Fibroblast of villous mesenchyme (primary cell): ENCODE measurements around the gene SULT2A1. TPM values are rescaled to one million over a fixed set of nuclear protein-coding genes. Genes with fewer than 3 reads are reported as not detected.

Source experiments
- DNase-seq: peaks from one replicate; pipeline ENCODE4 v3.0.0-alpha.2; 2010; ENCODE audit warnings: low read depth
- H3K4me3 ChIP-seq: 2 replicates; pipeline ENCODE4 v1.5.1; 2011; ENCODE audit warnings: low read depth, mild to moderate bottlenecking, low read length
- total RNA-seq: library from RNA; depleted of rRNA; stranded (reverse); fragments of >200 nt; gene quantifications from 2 replicates; pipeline ENCODE4 v1.2.3, GENCODE V29; 2012
- TF ChIP-seq, protein P1 (sequence below): IDR thresholded peaks from 2 replicates; pipeline ENCODE4 v1.5.1; 2012; ENCODE audit warnings: low read depth, mild to moderate bottlenecking, low read length; ENCODE audit not compliant: insufficient read depth

The SULT2A1 gene
- total RNA-seq, 1 donor, result not detected

DNA sequence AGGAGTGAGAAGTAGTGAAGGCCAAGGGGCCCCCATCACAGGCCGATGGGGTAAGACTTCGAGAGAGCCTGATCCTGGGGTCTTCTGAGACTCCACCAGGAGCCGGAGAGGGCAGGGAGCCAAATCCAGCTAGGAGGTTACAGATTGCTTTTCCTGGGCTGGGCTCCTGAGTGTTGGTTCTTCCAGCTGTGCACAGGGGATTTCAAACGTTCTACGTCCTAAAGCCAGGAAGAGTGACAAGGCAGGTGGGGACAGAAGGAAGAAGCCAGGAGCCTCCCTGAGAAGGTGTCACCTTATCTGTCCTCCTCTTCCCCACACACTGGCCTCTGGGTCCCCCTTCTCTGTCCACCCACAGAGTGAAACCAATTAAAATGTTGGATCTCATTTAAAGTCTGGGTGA, 43.2 kb downstream of the SULT2A1 start:
- no peak overlapping the region for H3K4me3 ChIP-seq
- TF ChIP-seq, protein P1, sequence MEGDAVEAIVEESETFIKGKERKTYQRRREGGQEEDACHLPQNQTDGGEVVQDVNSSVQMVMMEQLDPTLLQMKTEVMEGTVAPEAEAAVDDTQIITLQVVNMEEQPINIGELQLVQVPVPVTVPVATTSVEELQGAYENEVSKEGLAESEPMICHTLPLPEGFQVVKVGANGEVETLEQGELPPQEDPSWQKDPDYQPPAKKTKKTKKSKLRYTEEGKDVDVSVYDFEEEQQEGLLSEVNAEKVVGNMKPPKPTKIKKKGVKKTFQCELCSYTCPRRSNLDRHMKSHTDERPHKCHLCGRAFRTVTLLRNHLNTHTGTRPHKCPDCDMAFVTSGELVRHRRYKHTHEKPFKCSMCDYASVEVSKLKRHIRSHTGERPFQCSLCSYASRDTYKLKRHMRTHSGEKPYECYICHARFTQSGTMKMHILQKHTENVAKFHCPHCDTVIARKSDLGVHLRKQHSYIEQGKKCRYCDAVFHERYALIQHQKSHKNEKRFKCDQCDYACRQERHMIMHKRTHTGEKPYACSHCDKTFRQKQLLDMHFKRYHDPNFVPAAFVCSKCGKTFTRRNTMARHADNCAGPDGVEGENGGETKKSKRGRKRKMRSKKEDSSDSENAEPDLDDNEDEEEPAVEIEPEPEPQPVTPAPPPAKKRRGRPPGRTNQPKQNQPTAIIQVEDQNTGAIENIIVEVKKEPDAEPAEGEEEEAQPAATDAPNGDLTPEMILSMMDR, result no peak
- DNase-seq, result no peak

DNA sequence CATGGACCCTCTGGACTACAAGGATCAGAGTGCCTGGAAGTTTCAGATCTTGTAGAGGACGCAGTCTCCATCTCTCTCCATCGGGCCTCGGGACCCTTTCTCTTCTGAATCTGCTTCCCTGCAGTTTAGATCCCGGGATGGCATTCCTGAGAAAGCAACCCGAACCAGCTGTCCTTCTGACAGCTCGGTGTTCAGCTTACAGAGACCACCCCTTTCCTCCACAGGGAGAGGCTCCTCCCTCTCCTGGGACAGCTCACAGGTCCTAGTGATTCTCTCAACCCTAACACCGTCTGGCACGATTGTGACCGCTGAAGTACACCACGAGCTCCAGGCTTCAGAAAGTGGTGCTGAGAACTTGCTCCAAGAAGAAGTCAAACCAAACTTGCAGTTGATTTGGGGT, 46.2 kb downstream of the SULT2A1 start:
- TF ChIP-seq, protein P1, result no peak
- DNase-seq, result no peak
- H3K4me3 ChIP-seq, result no peak overlapping the region

DNA sequence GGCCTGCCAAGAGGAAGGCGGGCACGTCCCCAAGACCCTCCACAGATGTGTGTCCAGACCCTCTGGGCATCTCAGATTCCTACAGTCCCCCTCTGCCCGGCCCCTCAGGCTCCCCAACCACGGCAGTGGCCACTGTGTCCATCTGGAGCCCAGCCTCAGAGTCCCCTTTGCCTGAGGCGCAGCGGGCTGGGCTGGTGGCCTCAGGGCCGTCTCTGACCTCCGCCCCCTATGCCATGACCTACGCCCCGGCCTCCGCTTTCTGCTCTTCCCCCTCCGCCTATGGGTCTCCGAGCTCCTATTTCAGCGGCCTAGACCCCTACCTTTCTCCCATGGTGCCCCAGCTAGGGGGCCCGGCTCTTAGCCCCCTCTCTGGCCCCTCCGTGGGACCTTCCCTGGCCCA, 46.7 kb downstream of the SULT2A1 start:
- TF ChIP-seq, protein P1, result no peak
- H3K4me3 ChIP-seq, result no peak overlapping the region
- DNase-seq, result no peak

DNA sequence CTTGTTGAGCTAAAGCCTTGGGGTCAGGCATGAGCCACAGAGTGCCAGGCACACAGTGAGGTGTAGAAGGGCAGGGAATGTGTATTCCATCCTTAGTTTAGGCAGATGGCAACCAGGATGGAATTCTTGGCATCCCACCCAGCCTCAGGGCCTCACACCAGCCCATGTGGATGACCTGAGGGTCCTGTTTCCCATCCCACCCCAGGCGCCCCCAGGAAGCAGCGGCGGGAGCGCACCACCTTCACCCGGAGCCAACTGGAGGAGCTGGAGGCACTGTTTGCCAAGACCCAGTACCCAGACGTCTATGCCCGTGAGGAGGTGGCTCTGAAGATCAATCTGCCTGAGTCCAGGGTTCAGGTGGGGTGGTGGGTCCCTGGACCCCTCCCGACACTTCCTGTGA, 50.1 kb downstream of the SULT2A1 start:
- DNase-seq, result no peak
- TF ChIP-seq, protein P1, result no peak

DNA sequence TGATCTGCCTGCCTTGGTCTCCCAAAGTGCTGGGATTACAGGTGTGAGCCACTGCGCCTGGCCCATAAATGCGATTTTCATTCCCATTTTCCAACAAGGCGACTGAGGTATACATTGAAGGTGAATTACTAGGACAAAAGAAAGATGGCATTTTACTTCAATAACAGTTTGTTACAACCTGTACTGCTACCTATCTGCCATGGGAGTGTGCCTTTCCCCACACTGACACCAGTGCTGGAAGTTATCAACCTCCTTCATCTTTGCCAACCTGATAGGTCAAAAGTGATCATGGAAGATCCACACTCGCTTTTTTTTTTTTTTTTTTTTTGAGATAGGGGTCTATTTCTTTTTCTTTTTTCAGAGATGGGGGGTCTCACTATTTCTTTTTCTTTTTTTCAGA, 53.4 kb downstream of the SULT2A1 start:
- TF ChIP-seq, protein P1, result no peak
- DNase-seq, result no peak
- no peak overlapping the region for H3K4me3 ChIP-seq

More for the DNA sequence above, 50.1 kb downstream of the SULT2A1 start:
- no peak overlapping the region for H3K4me3 ChIP-seq

DNA sequence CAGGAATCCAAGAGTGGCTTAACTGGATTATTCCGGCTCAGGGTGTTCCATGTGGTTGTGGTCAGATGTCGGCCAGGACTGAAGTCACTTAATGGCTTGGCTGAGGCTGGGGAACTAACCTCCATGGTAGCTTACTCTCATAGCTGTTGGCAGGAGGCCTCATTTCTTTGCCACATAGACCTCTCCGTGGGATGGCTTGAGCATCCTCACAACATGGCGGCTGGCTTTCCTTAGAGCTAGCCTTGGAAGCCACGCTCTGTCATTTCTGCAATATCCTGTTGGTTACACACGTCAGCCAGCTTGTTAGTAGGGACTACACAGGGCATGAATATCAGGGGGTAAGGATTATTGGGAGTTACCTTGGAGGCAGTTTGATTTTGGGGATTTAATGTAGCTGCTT, 59.3 kb downstream of the SULT2A1 start:
- no peak for DNase-seq
- H3K4me3 ChIP-seq, result no peak overlapping the region
- TF ChIP-seq, protein P1, result no peak

DNA sequence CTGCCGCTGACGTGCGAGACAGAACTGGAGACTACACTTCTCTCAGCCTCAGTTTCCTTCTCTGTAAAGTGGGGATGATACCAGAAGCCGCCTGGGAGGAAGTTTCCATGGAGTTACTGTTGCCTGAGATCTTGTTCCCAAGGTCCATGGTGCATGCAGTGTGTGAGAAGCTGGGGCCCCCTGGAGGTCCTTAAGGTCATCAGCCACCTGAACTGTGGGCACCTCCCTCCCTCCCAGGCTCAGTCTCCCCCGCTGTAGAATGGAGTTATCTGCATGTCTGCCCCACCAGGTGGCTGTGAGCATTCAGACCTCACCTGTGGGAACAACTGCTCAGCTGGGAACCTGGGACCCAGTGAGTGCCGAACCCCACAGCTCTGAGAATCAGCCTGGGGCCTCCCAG, 61.7 kb downstream of the SULT2A1 start:
- no peak overlapping the region for H3K4me3 ChIP-seq
- DNase-seq, result no peak
- TF ChIP-seq, protein P1, result no peak
